Chondrocyte (in vitro differentiated cells): ENCODE measurements around the gene PDCD4. TPM values are rescaled to one million over a fixed set of nuclear protein-coding genes. Genes with fewer than 3 reads are reported as not detected.

Experiments
- DNase-seq: peaks from one replicate; pipeline ENCODE4 v3.0.0; 2021; ENCODE audit warnings: mixed read lengths, low spot score
- H3K27ac Mint-ChIP-seq: one replicate; pipeline ENCODE4 v1.8.0; 2021; ENCODE audit warnings: mild to moderate bottlenecking, moderate library complexity, mixed read lengths; ENCODE audit not compliant: unreplicated experiment
- H3K27me3 Mint-ChIP-seq: 2 replicates; pipeline ENCODE4 v1.8.0; 2021; ENCODE audit warnings: low read depth, mixed read lengths
- H3K36me3 Mint-ChIP-seq: 2 replicates; pipeline ENCODE4 v1.8.0; 2021; ENCODE audit warnings: low read depth, mixed read lengths
- H3K4me1 Mint-ChIP-seq: 2 replicates; pipeline ENCODE4 v1.8.0; 2021; ENCODE audit warnings: low read depth, mild to moderate bottlenecking, mixed read lengths
- H3K4me3 Mint-ChIP-seq: one replicate; pipeline ENCODE4 v1.8.0; 2021; ENCODE audit warnings: mild to moderate bottlenecking, moderate library complexity, mixed read lengths; ENCODE audit not compliant: unreplicated experiment
- H3K9me3 Mint-ChIP-seq: 2 replicates; pipeline ENCODE4 v1.8.0; 2021; ENCODE audit warnings: low read depth, mixed read lengths
- total RNA-seq: library from RNA; stranded (reverse); gene quantifications from 3 replicates; pipeline ENCODE4 v1.2.1, GENCODE V29; 2021
- TF ChIP-seq, protein P1 (sequence below): fragments of 200-600 bp; sonication (generic); IDR thresholded peaks from 2 replicates; pipeline ENCODE4 v1.5.0; 2021; ENCODE audit warnings: antibody characterized with exemption, mild to moderate bottlenecking, moderate library complexity

Gene PDCD4
- total RNA-seq, 1 donor from 2014 or later: 80.3 TPM

DNA sequence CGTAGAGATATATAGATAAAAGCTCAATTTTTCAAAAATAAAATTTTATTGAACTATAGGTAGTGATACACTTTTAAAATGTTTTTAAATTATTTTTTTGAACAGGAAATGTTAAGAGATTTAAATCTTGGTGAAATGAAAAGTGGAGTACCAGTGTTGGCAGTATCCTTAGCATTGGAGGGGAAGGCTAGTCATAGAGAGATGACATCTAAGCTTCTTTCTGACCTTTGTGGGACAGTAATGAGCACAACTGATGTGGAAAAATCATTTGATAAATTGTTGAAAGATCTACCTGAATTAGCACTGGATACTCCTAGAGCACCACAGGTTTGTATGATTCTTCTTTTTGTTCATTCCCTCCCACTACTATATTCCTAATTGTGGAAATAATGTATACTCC, 15.8 kb downstream of the PDCD4 start:
- no peak for DNase-seq
- H3K9me3 Mint-ChIP-seq: no peaks in the 10 kb centered on the region
- peaks cover 30% of the 10 kb centered on the region for H3K4me1 Mint-ChIP-seq
- no peaks in the 10 kb centered on the region for H3K27me3 Mint-ChIP-seq
- H3K36me3 Mint-ChIP-seq: peaks cover 34% of the 10 kb centered on the region
- H3K27ac Mint-ChIP-seq: no peak overlapping the region
- H3K4me3 Mint-ChIP-seq: no peak overlapping the region
- TF ChIP-seq, protein P1, sequence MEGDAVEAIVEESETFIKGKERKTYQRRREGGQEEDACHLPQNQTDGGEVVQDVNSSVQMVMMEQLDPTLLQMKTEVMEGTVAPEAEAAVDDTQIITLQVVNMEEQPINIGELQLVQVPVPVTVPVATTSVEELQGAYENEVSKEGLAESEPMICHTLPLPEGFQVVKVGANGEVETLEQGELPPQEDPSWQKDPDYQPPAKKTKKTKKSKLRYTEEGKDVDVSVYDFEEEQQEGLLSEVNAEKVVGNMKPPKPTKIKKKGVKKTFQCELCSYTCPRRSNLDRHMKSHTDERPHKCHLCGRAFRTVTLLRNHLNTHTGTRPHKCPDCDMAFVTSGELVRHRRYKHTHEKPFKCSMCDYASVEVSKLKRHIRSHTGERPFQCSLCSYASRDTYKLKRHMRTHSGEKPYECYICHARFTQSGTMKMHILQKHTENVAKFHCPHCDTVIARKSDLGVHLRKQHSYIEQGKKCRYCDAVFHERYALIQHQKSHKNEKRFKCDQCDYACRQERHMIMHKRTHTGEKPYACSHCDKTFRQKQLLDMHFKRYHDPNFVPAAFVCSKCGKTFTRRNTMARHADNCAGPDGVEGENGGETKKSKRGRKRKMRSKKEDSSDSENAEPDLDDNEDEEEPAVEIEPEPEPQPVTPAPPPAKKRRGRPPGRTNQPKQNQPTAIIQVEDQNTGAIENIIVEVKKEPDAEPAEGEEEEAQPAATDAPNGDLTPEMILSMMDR: no peak

DNA sequence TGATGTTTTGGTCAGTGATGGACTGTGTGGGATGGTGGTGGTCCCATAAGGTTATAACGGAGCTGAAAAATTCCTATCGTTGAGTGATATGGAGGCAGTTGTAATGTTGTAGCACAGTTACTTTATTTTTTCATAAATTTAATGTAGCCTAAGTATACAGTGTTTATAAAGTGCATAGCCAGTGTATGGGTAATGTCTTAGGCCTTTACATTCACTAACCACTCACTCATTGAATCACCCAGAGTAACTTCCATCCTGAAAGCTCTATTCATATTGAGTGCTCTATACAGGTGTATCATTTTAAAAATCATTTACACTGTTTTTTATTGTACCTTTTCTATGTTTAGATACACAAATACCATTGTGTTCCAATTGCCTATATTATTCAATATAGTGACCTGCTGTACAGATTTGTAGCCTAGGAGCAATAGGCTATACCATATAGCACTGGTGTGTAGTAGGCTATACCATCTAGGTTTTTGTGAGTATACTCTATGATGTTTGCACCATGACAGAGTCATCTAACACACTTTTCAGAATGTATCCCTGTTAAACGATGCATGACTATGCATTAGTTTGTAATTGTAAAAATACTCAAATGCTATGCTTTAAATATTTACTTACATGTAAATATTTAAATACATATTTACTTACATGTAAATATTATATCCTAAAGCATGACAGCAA, 21.0 kb downstream of the PDCD4 start:
- Mint-ChIP-seq H3K27ac (no peak overlapping the region), H3K4me3 (no peak overlapping the region), H3K36me3 (peaks cover 26% of the 10 kb centered on the region), H3K4me1 (peaks cover 15% of the 10 kb centered on the region), H3K9me3 (no peaks in the 10 kb centered on the region), H3K27me3 (no peaks in the 10 kb centered on the region)
- DNase-seq: no peak
- TF ChIP-seq, protein P1: no peak

DNA sequence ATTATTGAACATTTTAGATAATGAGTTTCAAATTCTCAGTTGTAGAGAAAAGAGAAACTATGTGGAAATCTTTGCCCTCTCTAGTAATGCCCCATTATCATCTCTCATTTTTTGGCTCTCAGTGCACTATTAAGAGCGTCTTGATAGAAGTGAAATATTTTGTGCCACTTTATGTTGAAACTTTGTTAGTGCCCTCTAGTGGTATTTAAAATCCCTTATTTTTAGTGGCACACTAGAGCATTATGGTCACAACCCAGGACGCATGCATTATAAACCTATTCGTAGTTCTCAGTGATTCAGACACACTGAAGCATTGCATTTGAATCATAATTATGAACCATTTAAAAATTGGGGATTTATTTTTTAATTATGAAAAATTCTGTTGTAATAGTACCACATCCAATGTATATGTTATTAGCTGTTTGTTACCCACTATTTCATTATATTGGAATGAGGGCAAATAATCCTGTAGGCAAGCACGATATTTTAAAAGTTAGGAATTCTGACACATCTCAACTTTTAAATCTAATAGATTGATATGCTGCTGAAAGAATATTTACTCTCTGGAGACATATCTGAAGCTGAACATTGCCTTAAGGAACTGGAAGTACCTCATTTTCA, 21.9 kb downstream of the PDCD4 start:
- H3K36me3 Mint-ChIP-seq: peaks cover 29% of the 10 kb centered on the region
- no peaks in the 10 kb centered on the region for H3K9me3 Mint-ChIP-seq
- peak overlapping the region; percentile 55 for H3K27ac Mint-ChIP-seq
- TF ChIP-seq, protein P1: peak; percentile 87
- no peak for DNase-seq
- no peaks in the 10 kb centered on the region for H3K27me3 Mint-ChIP-seq
- H3K4me3 Mint-ChIP-seq: no peak overlapping the region
- peaks cover 23% of the 10 kb centered on the region for H3K4me1 Mint-ChIP-seq

DNA sequence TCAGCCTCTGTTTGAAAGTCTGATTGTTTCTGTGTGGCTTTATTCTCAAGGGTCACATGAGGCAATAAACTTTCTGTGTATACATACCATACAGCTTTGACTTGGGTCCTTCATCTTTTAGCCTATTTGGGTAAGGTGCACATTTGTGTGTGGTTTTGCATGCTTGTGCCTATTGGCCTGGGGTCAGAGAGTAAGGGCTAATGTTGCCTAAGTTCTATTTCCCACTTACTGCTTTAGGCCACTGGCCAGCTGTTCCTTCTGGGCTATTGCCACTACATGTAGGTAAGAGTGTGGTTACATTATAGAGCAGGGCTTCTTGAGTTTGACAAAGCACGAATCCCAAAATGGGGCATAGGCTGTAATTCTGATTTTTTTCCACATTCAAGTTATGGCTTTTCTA, 25.5 kb downstream of the PDCD4 start:
- no peak for DNase-seq
- no peaks in the 10 kb centered on the region for H3K27me3 Mint-ChIP-seq
- no peak overlapping the region for H3K27ac Mint-ChIP-seq
- peaks cover 22% of the 10 kb centered on the region for H3K36me3 Mint-ChIP-seq
- TF ChIP-seq, protein P1: no peak
- no peaks in the 10 kb centered on the region for H3K9me3 Mint-ChIP-seq
- peaks cover 32% of the 10 kb centered on the region for H3K4me1 Mint-ChIP-seq
- no peak overlapping the region for H3K4me3 Mint-ChIP-seq

DNA sequence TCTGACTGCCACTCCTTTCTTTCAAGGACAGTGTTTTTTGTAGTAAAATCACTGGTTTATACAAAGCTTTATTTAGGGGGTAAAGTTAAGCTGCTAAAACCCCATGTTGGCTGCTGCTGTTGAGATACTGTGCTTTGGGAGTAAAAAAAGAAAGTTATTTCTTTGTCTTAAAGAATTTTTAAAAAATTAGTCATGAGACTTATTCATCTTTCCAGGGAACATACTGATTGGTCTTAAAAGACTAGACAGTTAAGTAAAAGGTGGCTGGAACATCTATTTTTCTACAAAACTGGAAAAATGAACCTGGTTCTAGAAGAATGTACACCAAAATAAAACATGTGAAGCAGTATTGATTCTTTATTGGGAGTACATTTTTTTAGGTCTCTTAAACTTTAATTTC, 26.7 kb downstream of the PDCD4 start:
- H3K27ac Mint-ChIP-seq: no peak overlapping the region
- no peak overlapping the region for H3K4me3 Mint-ChIP-seq

More for the DNA sequence above, 26.7 kb downstream of the PDCD4 start:
- Mint-ChIP-seq H3K36me3 (peaks cover 28% of the 10 kb centered on the region), H3K4me1 (peaks cover 43% of the 10 kb centered on the region), H3K9me3 (no peaks in the 10 kb centered on the region), H3K27me3 (no peaks in the 10 kb centered on the region)
- DNase-seq: no peak
- TF ChIP-seq, protein P1: no peak
